Measurements from ENCODE around the gene ABHD17C. TPM values are rescaled to one million over a fixed set of nuclear protein-coding genes. Genes with fewer than 3 reads are reported as not detected.
"Not testable (repeated sequence)": the region's sequence is repeated elsewhere in the genome, so short reads cannot be mapped to it uniquely, and the experiment has no call there.

Gene ABHD17C
- polyA plus RNA-seq, 1 donor (not counting 4 experiments of a cell fraction or from before 2014, with no cell fraction given), result 23.3 TPM

DNA sequence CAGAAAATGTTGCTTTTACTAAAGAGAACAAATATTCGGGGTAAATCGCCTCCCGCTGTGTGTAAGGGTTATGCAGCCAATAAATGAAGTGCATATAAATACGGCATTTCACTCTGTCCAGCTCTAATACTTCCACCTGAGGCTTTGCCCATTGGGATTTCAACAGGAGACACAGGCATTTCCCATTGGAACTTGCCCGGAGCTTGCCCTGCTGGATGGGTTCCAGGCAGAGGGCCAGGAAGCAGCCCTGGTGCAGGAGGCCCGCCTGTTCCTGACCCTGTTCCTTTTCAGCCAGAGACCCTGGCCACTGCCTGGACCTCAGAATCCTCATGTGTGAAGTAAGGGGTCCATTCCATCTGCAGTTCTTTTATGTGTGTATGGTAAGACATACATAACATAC lies 66.6 kb downstream of the ABHD17C start:
- FAIRE-seq (no peak), DNase-seq (ENCODE audit: low read depth, low spot score) (no peak)
- H3K4me3 ChIP-seq (ENCODE audit: control insufficient read depth in 2 of 3, extremely low read depth in 1 of 3, insufficient read depth in 2 of 3, low read depth in 1 of 3, low read length in 3 of 3), result no peak overlapping the region
- no peaks in the 10 kb centered on the region for H3K27me3 ChIP-seq (ENCODE audit: control insufficient read depth, extremely low read depth, insufficient read depth, low read length)
- TF ChIP-seq, protein P1, sequence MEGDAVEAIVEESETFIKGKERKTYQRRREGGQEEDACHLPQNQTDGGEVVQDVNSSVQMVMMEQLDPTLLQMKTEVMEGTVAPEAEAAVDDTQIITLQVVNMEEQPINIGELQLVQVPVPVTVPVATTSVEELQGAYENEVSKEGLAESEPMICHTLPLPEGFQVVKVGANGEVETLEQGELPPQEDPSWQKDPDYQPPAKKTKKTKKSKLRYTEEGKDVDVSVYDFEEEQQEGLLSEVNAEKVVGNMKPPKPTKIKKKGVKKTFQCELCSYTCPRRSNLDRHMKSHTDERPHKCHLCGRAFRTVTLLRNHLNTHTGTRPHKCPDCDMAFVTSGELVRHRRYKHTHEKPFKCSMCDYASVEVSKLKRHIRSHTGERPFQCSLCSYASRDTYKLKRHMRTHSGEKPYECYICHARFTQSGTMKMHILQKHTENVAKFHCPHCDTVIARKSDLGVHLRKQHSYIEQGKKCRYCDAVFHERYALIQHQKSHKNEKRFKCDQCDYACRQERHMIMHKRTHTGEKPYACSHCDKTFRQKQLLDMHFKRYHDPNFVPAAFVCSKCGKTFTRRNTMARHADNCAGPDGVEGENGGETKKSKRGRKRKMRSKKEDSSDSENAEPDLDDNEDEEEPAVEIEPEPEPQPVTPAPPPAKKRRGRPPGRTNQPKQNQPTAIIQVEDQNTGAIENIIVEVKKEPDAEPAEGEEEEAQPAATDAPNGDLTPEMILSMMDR (optimal IDR thresholded peaks at IDR 0.05 in 1 of 3, IDR thresholded peaks at IDR 0.05 in 1 of 3, conservative IDR thresholded peaks at IDR 0.05 in 1 of 3; ENCODE audit: extremely low read depth in 1 of 3, insufficient read depth in 2 of 3, low read length in 3 of 3), result no peak
- no peak for TF ChIP-seq EZH2 (IDR thresholded peaks at IDR 0.05; ENCODE audit: low read length)
- no peak overlapping the region for H3K4me2 ChIP-seq (ENCODE audit: control insufficient read depth, extremely low read depth, insufficient read depth, low read depth, low read length)
- H3K27ac ChIP-seq (ENCODE audit: control insufficient read depth, insufficient read depth, low read length), result no peak overlapping the region
- dilution Hi-C loops (cut with MboI; ENCODE audit: extremely low pct_ligation_motif_present, low sequenced_read_pairs), result no loop called here
- H3K79me2 ChIP-seq (ENCODE audit: control insufficient read depth, insufficient read depth, low read length), result no peaks in the 10 kb centered on the region
- peaks cover 8% of the 10 kb centered on the region for H3K4me1 ChIP-seq (ENCODE audit: control insufficient read depth, extremely low read depth, insufficient read depth, low read length)
- H3K9me1 ChIP-seq (ENCODE audit: control insufficient read depth, extremely low read depth, insufficient read depth, low read length), result no peaks in the 10 kb centered on the region
- no peaks in the 10 kb centered on the region for H3K9me3 ChIP-seq (ENCODE audit: control insufficient read depth, low read depth, low read length)
- H2AFZ ChIP-seq (ENCODE audit: control insufficient read depth, low read length), result no peak overlapping the region
- H3K36me3 ChIP-seq (ENCODE audit: control insufficient read depth in 2 of 2, extremely low read depth in 1 of 2, insufficient read depth in 2 of 2, low read length in 2 of 2), result no peaks in the 10 kb centered on the region
- no peak overlapping the region for H3K9ac ChIP-seq (ENCODE audit: control insufficient read depth, extremely low read depth, insufficient read depth, low read length)
- H4K20me1 ChIP-seq (ENCODE audit: control insufficient read depth, extremely low read depth, insufficient read depth, low read length), result no peaks in the 10 kb centered on the region

GRCh38 chr15:80763235-80763634 lies 68.1 kb downstream of the ABHD17C start:
- H3K27me3 ChIP-seq (ENCODE audit: control insufficient read depth, extremely low read depth, insufficient read depth, low read length); H3K9me3 ChIP-seq (ENCODE audit: control insufficient read depth, low read depth, low read length); H3K9ac ChIP-seq (ENCODE audit: control insufficient read depth, extremely low read depth, insufficient read depth, low read length); H3K4me3 ChIP-seq (ENCODE audit: control insufficient read depth in 2 of 3, extremely low read depth in 1 of 3, insufficient read depth in 2 of 3, low read depth in 1 of 3, low read length in 3 of 3); H2AFZ ChIP-seq (ENCODE audit: control insufficient read depth, low read length); DNase-seq (ENCODE audit: low read depth, low spot score); FAIRE-seq; H3K4me2 ChIP-seq (ENCODE audit: control insufficient read depth, extremely low read depth, insufficient read depth, low read depth, low read length); dilution Hi-C loops (cut with MboI; ENCODE audit: extremely low pct_ligation_motif_present, low sequenced_read_pairs); H3K4me1 ChIP-seq (ENCODE audit: control insufficient read depth, extremely low read depth, insufficient read depth, low read length); H3K27ac ChIP-seq (ENCODE audit: control insufficient read depth, insufficient read depth, low read length); H3K79me2 ChIP-seq (ENCODE audit: control insufficient read depth, insufficient read depth, low read length); H4K20me1 ChIP-seq (ENCODE audit: control insufficient read depth, extremely low read depth, insufficient read depth, low read length); H3K9me1 ChIP-seq (ENCODE audit: control insufficient read depth, extremely low read depth, insufficient read depth, low read length); H3K36me3 ChIP-seq (ENCODE audit: control insufficient read depth in 2 of 2, extremely low read depth in 1 of 2, insufficient read depth in 2 of 2, low read length in 2 of 2): not testable (repeated sequence)

DNA sequence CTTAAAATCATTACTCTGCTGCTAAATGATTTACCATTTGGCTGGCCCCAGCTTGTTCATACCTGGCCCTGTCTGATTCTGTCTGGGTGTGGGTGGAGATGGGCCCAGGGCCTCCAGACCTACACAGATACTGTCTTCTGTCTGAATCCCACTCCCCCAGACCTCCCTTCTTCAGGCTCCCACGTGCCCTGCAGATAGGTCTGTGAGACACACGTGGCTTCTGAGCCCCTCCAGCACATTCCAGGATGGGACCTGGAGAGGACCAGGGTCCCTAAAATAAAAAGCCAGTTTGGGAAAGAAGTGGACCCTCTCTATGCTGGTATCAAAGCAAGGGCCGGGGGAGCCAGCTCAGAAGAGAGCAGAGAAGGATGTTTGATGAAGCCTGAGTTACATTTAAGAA lies 69.4 kb downstream of the ABHD17C start:
- no peak overlapping the region for H3K4me2 ChIP-seq (ENCODE audit: control insufficient read depth, extremely low read depth, insufficient read depth, low read depth, low read length)
- FAIRE-seq, result no peak
- no peak for TF ChIP-seq EZH2 (IDR thresholded peaks at IDR 0.05; ENCODE audit: low read length)
- TF ChIP-seq, protein P1 (optimal IDR thresholded peaks at IDR 0.05 in 1 of 3, IDR thresholded peaks at IDR 0.05 in 1 of 3, conservative IDR thresholded peaks at IDR 0.05 in 1 of 3; ENCODE audit: extremely low read depth in 1 of 3, insufficient read depth in 2 of 3, low read length in 3 of 3), result no peak

More for the DNA sequence above, 69.4 kb downstream of the ABHD17C start:
- Histone ChIP-seq H4K20me1 (ENCODE audit: control insufficient read depth, extremely low read depth, insufficient read depth, low read length) (no peaks in the 10 kb centered on the region), H3K9me1 (ENCODE audit: control insufficient read depth, extremely low read depth, insufficient read depth, low read length) (no peaks in the 10 kb centered on the region), H3K9ac (ENCODE audit: control insufficient read depth, extremely low read depth, insufficient read depth, low read length) (no peak overlapping the region), H3K4me1 (ENCODE audit: control insufficient read depth, extremely low read depth, insufficient read depth, low read length) (peaks cover 4% of the 10 kb centered on the region), H3K27ac (ENCODE audit: control insufficient read depth, insufficient read depth, low read length) (no peak overlapping the region), H2AFZ (ENCODE audit: control insufficient read depth, low read length) (no peak overlapping the region), H3K9me3 (ENCODE audit: control insufficient read depth, low read depth, low read length) (no peaks in the 10 kb centered on the region), H3K27me3 (ENCODE audit: control insufficient read depth, extremely low read depth, insufficient read depth, low read length) (no peaks in the 10 kb centered on the region), H3K36me3 (ENCODE audit: control insufficient read depth in 2 of 2, extremely low read depth in 1 of 2, insufficient read depth in 2 of 2, low read length in 2 of 2) (no peaks in the 10 kb centered on the region), H3K4me3 (ENCODE audit: control insufficient read depth in 2 of 3, extremely low read depth in 1 of 3, insufficient read depth in 2 of 3, low read depth in 1 of 3, low read length in 3 of 3) (no peak overlapping the region), H3K79me2 (ENCODE audit: control insufficient read depth, insufficient read depth, low read length) (no peaks in the 10 kb centered on the region)
- no peak for DNase-seq (ENCODE audit: low read depth, low spot score)
- dilution Hi-C loops (cut with MboI; ENCODE audit: extremely low pct_ligation_motif_present, low sequenced_read_pairs), result no loop called here

All from keratinocyte (primary cell).